ENCODE data around the gene METTL15.
A peak's percentile ranks its signal among the peaks of the same experiment; 100 is the strongest.
"Not testable (repeated sequence)": the region's sequence is repeated elsewhere in the genome, so short reads cannot be mapped to it uniquely, and the experiment has no call there.

Gene METTL15

DNA sequence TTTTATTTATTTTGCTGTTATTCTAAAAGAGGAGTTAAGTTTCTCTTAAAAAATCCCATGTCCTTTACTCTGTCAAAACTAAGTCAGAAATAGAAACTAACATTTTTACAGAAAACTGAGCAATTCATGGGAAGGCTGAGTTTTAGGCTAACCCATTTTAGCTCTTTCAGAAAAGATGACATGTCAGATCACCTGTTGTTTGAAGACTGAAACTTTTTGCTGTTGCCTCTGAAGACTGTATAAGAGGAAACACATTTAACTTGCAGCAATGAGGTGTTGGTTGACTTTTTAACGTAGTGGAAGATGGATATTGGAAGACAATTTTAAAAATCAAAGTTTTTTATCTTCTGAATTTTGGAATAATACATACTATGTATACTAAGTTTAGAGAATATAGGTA, 115.4 kb downstream of the METTL15 start:
- no peak for DNase-seq

GRCh38 chr11:28223994-28224393, 115.8 kb downstream of the METTL15 start:
- DNase-seq, result no peak

DNA sequence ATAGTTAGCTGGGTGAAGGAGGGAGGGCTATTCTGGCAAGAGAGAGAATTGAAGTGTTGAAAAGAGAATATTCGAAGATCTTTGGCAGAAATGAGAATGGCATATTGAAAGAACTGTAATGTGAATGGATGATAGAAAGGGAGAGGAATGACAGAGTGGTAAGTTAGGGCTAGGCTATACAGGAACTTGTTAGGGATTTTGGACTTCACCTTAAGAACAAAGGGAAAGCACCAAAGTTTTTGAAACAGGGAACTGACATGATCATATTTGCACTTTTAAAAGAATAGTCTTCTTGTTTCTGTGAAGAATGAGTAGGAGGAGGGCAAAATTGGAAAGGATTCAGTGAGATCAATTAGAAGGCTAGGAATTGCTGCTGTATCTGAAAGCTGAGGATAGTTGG, 119.3 kb downstream of the METTL15 start:
- no peak for DNase-seq

DNA sequence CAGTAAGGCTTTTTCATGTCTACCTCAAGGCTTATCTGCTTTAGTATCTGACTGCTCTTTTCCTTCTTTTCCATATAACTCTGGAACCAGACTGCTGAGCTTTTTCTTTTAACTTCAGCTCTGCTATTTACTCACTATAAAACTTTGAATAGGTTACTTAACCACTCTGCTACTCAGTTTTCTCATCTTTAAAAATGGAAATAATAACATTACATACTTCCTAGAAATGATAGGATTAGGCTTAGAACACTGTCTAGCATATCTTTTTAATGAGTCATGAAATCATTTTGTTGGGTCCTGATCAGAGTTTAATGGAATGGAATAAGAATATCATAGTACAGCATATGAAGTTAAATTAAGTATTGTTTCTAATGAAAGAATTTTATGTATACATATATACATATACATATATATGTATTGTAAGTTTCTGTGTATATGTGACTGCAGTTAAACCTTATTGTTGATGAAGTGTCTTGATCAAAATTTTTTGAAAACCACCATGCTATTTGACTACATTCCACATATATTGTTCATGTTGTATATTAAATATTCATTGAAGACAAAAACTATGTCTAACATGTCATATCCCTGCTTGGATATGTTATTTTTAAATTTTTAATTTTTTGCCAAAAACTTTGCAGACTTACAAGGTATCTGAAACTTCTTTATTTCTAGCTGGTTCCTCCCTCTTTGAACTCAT, 120.2 kb downstream of the METTL15 start:
- no peak for DNase-seq

- DNase-seq, result peak; percentile 0
These were observed 123.3 kb downstream of the METTL15 start for GRCh38 chr11:28231475-28231874.

GRCh38 chr11:28232649-28233048, 124.5 kb downstream of the METTL15 start:
- no peak for DNase-seq

GRCh38 chr11:28241760-28242159, 133.6 kb downstream of the METTL15 start:
- DNase-seq, result no peak

- DNase-seq, result no peak
These were observed 134.4 kb downstream of the METTL15 start for GRCh38 chr11:28242596-28242995.

DNA sequence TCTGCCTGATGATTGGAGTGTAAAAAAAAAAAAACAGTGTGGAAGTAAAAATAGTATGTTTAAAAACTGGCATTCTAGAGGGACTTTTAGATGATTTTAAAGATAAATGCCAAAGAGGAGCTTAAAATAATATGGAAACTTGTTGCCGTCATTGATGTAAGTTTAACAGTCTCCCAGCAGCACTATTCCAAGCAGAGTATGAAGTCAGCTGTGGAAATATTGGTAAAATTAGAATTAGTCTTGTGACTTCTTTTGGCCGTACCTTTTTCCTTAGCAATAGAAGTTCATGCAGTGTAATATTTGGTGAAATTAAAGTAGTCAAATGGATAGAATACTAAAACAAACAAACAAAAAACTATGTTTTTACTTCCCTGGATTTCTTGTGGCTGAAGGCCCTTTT, 134.9 kb downstream of the METTL15 start:
- no peak for DNase-seq

DNA sequence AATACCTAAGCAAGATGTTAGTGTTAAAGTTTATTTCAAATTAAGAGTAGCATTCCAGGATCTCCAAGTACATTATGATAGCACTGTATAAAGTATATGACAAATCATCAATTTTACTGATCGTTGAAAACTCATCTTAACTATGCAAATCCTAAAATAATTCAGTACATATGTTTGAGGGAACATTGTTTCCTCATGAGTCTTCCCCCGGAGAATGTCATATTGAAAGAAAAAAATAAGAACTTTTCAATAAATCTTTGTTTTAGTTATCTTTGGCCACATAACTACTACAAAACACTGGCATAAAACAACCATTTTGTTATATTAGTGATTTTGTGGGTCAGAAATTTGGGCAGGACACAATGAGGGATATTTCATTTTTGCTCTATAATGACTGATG, 135.4 kb downstream of the METTL15 start:
- DNase-seq, result no peak

GRCh38 chr11:28245131-28245530, 136.9 kb downstream of the METTL15 start:
- DNase-seq, result no peak

- no peak for DNase-seq
These were observed 142.0 kb downstream of the METTL15 start for GRCh38 chr11:28250192-28250591.

DNA sequence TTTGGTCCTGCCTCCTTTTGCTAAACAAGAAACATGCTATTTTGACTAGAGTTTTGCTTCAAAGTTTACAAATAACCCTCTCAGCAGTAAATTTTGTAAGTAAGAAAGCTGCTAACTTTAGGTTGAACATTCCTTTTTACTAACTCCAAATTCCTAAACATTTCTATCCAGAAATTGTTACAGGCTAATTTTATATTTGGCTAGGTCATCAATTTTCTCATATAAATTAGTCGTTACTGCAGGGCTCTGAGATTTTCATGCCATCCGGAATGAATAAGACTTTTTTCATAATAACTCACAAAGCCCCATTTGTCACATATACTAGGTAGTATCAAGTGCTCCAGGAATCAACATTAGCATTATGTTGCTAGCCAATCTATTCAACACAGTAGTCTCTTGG, 143.1 kb downstream of the METTL15 start:
- DNase-seq, result no peak

DNA sequence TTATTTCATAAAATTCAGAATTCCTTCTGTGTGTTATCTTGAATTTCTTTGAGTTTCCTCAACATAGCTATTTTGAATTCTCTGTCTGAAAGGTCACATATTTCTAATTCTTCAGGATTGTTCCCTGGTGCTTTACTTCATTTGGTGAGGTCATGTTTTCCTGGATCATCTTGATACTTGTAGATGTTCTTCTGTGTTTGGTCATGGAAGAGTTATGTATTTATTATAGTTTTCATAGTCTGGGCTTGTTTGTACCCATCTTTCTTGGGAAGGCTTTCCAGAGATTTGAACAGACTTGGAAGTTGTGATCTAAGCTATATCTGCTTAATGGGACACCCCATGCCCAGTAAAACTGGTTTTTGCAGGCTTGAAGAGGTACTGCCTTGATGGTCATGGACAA, 149.6 kb downstream of the METTL15 start:
- DNase-seq, result no peak

DNA sequence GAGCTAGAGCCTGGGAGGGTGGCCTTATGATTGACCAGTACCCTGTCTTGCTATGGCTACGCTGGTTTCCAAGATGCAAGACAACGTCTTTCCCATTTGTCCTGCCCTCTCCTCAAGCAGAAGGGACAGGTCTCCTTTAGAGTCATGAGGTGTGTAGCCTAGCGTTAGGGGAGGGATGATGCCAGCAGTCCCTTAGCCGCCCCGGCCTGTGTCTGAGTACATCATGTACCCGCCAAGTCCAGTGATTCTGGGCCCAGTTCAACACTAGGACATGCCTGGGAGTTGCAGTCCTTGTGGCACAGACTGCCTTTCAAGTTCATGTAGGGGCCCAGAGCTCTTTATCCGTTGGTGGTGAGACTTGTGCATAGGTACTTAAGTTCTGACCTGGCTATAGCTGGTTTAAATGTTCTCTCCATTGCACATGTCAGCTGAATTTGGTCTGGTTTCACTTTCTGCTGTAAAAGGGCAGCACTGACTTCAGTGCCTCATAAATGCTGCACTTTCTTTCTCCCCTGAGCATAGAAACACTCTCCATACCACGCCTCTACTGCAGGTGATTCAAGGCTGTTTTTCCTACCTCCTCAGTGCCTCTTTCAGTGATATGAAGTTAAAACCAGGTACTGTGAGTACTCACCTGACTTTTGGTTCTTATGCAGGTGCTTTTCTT, 151.1 kb downstream of the METTL15 start:
- DNase-seq, result no peak

- DNase-seq, result no peak
These were observed 160.7 kb downstream of the METTL15 start for GRCh38 chr11:28268925-28269324.

- no peak for DNase-seq
These were observed 161.4 kb downstream of the METTL15 start for GRCh38 chr11:28269586-28269985.

DNA sequence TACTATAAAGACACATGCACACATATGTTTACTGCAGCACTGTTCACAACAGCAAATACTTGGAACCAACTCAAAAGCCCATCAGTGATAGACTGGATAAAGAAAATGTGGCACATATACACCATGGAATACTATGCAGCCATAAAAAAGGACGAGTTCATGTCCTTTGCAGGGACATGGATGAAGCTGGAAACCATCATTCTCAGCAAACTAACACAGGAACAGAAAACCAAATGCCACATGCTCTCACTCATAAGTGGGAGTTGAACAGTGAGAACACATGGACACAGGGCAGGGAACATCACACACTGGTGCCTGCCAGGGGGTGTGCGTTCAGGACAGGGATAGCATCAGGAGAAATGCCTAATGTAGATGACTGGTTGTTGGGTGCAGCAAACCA, 164.1 kb downstream of the METTL15 start:
- DNase-seq, result not testable (repeated sequence)

- DNase-seq, result no peak
These were observed 166.0 kb downstream of the METTL15 start for GRCh38 chr11:28274216-28274615.

DNA sequence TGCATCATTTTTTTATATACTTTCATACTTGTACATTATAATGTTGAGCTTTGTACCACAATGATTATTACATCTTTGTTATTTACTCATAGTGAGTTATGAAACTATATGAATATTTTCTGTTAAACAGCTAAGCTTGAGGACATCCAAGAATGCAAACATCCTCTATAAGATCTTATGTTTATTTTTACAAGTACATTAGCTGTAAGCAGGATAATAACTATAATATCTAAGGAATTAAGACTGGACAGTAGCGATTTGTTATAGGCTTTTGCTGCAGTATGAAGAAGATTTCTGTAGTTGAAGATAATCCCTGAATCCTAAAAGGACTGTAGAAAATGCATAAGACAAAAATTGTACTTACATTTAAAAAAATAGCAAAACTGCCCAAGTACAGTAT, 176.0 kb downstream of the METTL15 start:
- DNase-seq, result no peak

- no peak for DNase-seq
These were observed 181.3 kb downstream of the METTL15 start for GRCh38 chr11:28289444-28289843.

GRCh38 chr11:28290995-28291394, 182.8 kb downstream of the METTL15 start:
- DNase-seq, result not testable (repeated sequence)

- DNase-seq, result no peak
These were observed 188.2 kb downstream of the METTL15 start for GRCh38 chr11:28296426-28296825.

GRCh38 chr11:28298209-28298608, 190.0 kb downstream of the METTL15 start:
- no peak for DNase-seq

Measured in activated CD4-positive, alpha-beta T cell treated with anti-CD3 and anti-CD28 coated beads, Interleukin-2, Interleukin-6, amounts not matched to agents 100 ng/mL and 50 ng/mL, durations not matched to agents 16 hours and 8 hours (primary cell).